Measurements from ENCODE around the gene FAM107B. TPM values are rescaled to one million over a fixed set of nuclear protein-coding genes. Genes with fewer than 3 reads are reported as not detected.
"Not testable (repeated sequence)": the region's sequence is repeated elsewhere in the genome, so short reads cannot be mapped to it uniquely, and the experiment has no call there.

Gene FAM107B
- total RNA-seq, 1 experiment from 2014 or later, result 10.0 TPM

DNA sequence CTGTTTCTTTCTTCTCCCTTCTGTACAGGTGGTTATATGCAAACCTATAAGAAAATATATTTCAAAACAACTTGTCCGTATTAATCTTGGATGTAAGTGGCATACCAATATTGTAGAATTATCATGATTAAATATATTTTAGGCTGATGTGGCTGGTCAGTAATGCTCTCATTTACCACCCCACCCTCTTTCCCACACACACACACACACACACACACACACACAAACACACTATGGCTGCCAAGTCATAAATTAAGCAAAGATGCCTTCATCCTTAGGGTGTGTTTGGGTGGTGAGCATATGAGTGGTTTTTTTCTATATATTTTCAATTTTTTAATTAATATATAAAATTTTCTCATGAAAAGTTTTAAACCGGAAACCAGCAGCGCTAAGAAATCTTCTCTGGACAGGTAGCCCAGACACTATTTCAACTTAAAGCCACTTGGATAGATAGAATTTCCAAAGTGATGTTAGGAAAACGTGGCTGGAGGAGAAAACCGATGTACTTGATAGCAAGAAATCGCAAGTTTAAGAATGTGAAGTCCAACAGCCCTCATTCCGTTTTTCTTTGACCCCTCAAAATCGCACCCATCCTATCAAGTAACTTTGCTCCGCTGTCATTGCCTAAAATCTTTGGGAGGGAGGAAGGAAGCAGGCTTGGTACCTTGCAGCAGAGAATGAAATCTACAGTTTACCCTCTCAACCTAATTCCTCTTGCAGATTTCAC, 171.7 kb downstream of the FAM107B start:
- no peak for DNase-seq (ENCODE audit: low spot score)

- DNase-seq (ENCODE audit: low spot score), result peak; percentile 54
Measured at GRCh38 chr10:14601872-14602725, 172.6 kb downstream of the FAM107B start.

GRCh38 chr10:14601326-14601725, 173.4 kb downstream of the FAM107B start:
- no peak for DNase-seq (ENCODE audit: low spot score)

DNA sequence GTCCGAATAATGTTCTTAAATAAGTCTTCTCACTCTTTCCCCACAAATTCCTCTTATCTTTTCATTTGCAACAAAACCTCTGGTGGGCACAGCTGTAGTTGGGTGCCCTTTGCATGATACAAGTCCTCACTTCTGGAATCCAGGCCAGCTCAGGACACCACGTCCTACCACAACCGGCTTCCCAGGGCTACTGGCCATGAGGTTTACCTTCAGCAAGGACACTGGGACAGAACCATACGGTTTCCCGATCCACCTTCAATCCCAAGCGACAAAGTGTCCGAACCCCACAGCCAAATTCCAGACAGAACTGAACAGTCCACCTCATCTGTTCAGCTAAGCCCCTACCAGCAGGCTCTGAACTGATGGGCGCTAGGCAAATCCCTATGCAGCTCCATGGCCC, 174.6 kb downstream of the FAM107B start:
- no peak for DNase-seq (ENCODE audit: low spot score)

DNA sequence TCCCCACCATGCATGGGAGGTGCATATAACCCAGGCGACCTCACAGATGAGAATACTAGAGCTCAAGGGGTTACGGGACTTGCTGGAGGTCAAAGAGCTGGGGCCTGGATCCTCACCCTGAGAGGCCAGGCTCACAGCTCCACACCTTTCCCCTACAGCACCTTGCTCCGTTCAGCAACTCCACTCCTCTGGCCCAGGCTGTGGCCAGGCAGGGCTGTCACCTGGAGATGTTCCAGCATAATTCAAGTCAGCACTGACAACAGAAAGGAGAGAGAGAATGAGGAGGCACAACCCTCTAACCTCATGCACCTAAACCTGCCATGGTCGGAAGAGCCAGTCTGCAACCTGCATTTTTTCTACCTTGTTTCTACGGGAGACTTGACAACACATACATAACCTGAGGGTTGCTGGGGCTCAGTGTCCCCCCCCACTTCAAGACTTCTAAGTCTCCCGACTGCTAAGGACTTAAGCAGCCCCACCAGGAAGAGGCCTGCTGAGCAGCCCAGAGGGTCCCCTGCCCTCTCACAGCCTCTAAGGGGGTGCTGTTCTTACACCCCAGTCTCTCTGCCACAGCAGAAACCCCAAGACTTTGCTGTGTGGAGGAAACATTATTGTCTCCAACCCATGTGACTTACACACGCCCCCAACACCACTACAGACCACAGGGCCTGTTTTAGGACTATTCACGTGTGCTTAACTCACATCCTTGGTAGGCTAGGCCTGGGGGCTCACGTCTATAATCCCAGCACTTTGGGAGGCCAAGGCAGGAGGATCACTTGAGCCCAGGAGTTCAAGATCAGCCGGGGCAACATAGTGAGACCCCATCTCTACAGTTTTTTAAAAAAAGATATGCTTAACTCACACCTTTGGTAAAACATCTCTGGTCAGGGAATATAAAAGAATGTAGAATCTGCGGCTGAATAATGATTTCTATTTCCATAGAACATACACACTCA, 175.6 kb downstream of the FAM107B start:
- DNase-seq (ENCODE audit: low spot score), result no peak

- DNase-seq (ENCODE audit: low spot score), result no peak
Measured at GRCh38 chr10:14595526-14596182, 179.0 kb downstream of the FAM107B start.

DNA sequence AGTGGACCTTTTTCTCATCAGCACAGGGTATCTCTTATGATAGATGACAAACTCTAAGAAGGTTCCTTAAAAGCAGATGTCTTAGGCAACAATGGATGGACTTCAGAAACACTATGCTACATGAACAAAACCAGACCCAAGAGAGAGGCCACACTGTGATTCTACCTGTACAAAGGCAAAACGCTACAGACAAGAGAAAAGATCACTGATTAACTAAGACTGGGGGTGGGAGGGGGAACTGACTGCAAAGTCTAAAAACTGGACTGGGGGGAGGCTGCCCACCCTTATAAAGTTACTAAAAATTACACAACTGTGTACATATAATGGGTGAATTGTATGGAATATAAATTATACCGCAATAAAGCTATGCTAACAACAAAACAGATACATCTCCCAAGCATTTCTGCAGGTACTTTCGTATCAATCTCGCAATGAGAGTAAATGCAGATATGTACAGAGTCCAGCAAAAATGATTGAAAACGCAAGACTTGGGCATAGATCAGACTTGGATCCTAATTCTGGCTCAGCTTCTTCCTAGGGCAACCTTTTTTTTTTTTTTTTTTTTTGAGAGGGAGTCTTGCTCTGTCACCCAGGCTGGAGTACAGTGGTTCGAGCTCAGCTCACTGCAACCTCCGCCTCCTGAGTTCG, 179.7 kb downstream of the FAM107B start:
- no peak for DNase-seq (ENCODE audit: low spot score)

DNA sequence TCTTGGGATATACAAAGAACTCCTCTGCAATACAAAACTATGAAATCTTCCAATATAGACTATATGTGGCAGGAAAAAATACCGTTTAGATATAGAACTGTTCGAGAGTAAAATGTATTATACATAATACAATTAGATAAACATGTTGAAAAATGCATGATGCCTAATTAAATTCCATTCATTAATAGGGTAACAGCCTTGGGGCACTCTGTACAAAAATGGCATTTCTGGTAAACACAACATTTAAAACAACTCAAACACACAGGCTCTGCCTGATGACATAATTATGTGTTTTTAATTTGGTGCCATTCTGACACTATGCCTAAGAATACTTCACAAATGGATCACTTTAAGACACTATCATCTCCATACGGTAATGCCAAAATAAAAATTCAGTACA, 180.9 kb downstream of the FAM107B start:
- no peak for DNase-seq (ENCODE audit: low spot score)

GRCh38 chr10:14592566-14592965, 182.1 kb downstream of the FAM107B start:
- DNase-seq (ENCODE audit: low spot score), result no peak

DNA sequence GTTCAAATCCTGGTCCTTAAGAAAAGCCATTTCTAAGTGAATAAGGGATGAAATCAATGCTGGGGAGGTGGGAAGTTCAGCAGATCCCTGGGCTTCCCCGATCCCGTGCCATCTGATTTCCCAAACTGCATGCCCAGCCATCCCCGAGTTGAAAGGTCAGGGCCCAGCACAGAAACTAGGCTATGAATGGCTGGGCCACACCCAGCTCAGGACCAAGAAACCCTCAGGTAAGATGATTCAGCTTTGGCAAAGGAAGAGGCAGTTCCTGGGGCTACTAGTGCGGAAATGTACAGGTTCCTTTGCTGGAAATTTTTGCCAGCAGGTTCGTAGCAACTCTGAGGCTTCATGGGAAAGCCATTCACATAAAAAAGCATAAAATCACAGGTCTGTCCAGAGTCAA, 182.7 kb downstream of the FAM107B start:
- DNase-seq (ENCODE audit: low spot score), result no peak

GRCh38 chr10:14588938-14589294, 185.8 kb downstream of the FAM107B start:
- not testable (repeated sequence) for DNase-seq (ENCODE audit: low spot score)

DNA sequence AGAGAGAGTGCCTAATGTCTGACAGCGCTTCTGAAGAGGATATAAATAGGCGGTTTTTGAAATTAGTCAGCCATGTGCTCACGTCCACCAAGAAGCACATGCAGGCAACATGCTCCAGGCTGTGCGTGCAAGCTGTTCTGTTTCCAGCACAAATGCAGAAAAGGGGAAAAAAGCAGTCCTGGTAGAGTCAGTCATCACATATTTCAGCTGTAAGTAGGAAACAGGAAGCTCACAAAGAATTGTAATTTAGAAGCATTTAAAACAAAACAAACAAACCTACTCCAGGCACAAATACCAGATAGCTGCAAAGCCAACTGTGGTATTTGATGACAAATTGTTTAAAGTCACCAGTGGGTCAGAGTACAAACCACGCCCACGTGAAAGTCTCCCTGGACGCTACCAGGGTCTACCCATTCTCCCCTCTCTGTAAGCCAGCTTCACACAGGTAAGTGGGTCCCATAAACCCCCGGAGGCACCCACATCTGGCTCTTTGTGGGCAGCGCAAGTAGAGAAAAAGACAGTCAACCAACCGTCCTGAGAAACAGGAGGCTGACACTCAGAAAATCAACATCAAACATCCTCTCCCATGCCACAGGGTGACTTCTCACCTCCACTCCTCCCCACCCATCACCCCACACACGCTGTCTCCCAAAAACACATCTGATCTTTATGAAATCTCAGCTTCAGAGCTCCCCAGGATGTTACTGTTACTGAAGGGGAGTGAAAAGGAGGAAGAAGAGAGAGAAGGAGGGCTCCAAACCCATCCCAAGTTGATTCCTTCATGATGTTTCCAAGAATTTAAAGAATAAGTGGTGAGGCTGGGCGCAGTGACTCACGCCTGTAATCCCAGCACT, 186.4 kb downstream of the FAM107B start:
- peak; percentile 87 for DNase-seq (ENCODE audit: low spot score)

DNA sequence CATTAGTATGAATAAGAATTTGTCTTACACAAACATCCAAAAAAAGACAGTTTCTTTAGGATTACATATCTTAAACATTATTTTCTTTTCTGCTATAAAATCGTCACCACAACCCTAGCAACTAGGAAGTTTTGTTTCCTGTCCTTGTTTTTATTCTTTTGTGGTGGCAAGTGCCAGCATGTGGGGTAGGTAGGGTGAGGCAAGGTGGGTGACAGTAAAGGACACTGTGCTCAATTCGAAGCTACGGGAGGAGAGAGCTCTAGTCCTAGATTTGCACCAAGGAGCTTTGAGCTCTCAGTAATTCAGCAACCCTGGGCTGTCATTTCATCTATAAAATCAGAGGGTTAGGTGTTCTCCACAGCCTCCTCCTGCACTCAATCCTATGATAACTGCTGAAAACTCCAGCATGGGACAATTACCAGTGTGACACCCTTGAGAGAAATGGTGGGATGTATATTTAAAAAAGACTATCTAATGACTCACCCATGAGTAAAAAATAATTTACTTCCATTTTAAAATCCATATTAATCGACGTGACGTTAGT, 187.1 kb downstream of the FAM107B start:
- DNase-seq (ENCODE audit: low spot score), result no peak

- no peak for DNase-seq (ENCODE audit: low spot score)
Measured at GRCh38 chr10:14586901-14587300, 187.8 kb downstream of the FAM107B start.

- peak; percentile 7 for DNase-seq (ENCODE audit: low spot score)
Measured at GRCh38 chr10:14585287-14586193, 189.2 kb downstream of the FAM107B start.

GRCh38 chr10:14584661-14585060, 190.0 kb downstream of the FAM107B start:
- no peak for DNase-seq (ENCODE audit: low spot score)

- DNase-seq (ENCODE audit: low spot score), result no peak
Measured at GRCh38 chr10:14583967-14584366, 190.7 kb downstream of the FAM107B start.

GRCh38 chr10:14583252-14583651, 191.4 kb downstream of the FAM107B start:
- no peak for DNase-seq (ENCODE audit: low spot score)

Data from H4 (cell line).